WTC11 (cell line): ENCODE data around the gene TMEM243. TPM values are rescaled to one million over a fixed set of nuclear protein-coding genes. Genes with fewer than 3 reads are reported as not detected.

Experiments
- total RNA-seq: library from RNA; stranded (reverse); gene quantifications from 3 replicates; pipeline ENCODE4 v1.2.3, GENCODE V29; 2021

TMEM243 gene
- total RNA-seq, 1 experiment from 2014 or later: 29.0 TPM

Other genes with a start within 250 kb of the TMEM243 start
- 38.7 to 42.7 TPM (median 41.6 TPM) in 3 replicates for gene ELAPOR2, start 160.1 kb downstream of the TMEM243 start, total RNA-seq
- gene DMTF1, start 67.3 kb downstream of the TMEM243 start, total RNA-seq: 79.3 to 87.9 TPM (median 86.8 TPM) in 3 replicates
- 4.0 to 6.9 TPM (median 5.5 TPM) in 3 replicates for gene CROT, start 125.9 kb upstream of the TMEM243 start, total RNA-seq